ENCODE results near the gene RARS2. TPM values are rescaled to one million over a fixed set of nuclear protein-coding genes. Genes with fewer than 3 reads are reported as not detected.

The RARS2 gene
- polyA plus RNA-seq (2012; ENCODE audit: low read depth, missing spikeins): 28.1 TPM

GRCh38 chr6:87589693-87590416, at the start of gene RARS2, which contains the start of gene ORC3:
Gene RARS2, minus strand, starts transcription at chr6:87589987. Its CDS starts 30 bp downstream, at chr6:87589957.
Gene ORC3, plus strand, starts transcription at chr6:87590135. Its CDS starts 34 bp downstream, at chr6:87590169.
- TF ChIP-seq TAF1 (IDR thresholded peaks at IDR 0.05; ENCODE audit: low read depth, low read length): peak; percentile 84
- TF ChIP-seq POLR2A (IDR thresholded peaks at IDR 0.05; ENCODE audit: low read depth, low read length): peak; percentile 94
- TF ChIP-seq SPI1 (IDR thresholded peaks at IDR 0.05; ENCODE audit: low read depth, low read length): peak; percentile 68
- peak; percentile 68; the same call in 1 of the 2 replicates for TF ChIP-seq POU2F2 (IDR thresholded peaks at IDR 0.05; ENCODE audit: low read depth, low read length)
- TF ChIP-seq POLR2AphosphoS5 (IDR thresholded peaks at IDR 0.05; ENCODE audit: low read depth, low read length): peak; percentile 91
- no peak for TF ChIP-seq PAX5 (IDR thresholded peaks at IDR 0.05; ENCODE audit: insufficient read depth, low read length, severe bottlenecking)
- DNase-seq (ENCODE audit: insufficient read length, low spot score) (peak; percentile 84), FAIRE-seq (peak; percentile 98)

GRCh38 chr6:87639373-87639772, 49.6 kb upstream of the RARS2 start:
- no peak for DNase-seq (ENCODE audit: insufficient read length, low spot score)
- TF ChIP-seq TAF1 (IDR thresholded peaks at IDR 0.05; ENCODE audit: low read depth, low read length) (no peak), SPI1 (IDR thresholded peaks at IDR 0.05; ENCODE audit: low read depth, low read length) (no peak), POLR2A (IDR thresholded peaks at IDR 0.05; ENCODE audit: low read depth, low read length) (no peak), POU2F2 (IDR thresholded peaks at IDR 0.05; ENCODE audit: low read depth, low read length) (no peak), POLR2AphosphoS5 (IDR thresholded peaks at IDR 0.05; ENCODE audit: low read depth, low read length) (no peak), PAX5 (IDR thresholded peaks at IDR 0.05; ENCODE audit: insufficient read depth, low read length, severe bottlenecking) (no peak)
- FAIRE-seq: no peak

- FAIRE-seq (no peak), DNase-seq (ENCODE audit: insufficient read length, low spot score) (no peak)
- TF ChIP-seq SPI1 (IDR thresholded peaks at IDR 0.05; ENCODE audit: low read depth, low read length): no peak
- no peak for TF ChIP-seq TAF1 (IDR thresholded peaks at IDR 0.05; ENCODE audit: low read depth, low read length)
- TF ChIP-seq POLR2A (IDR thresholded peaks at IDR 0.05; ENCODE audit: low read depth, low read length): no peak
- no peak for TF ChIP-seq POU2F2 (IDR thresholded peaks at IDR 0.05; ENCODE audit: low read depth, low read length)
- TF ChIP-seq PAX5 (IDR thresholded peaks at IDR 0.05; ENCODE audit: insufficient read depth, low read length, severe bottlenecking): no peak
Measured at GRCh38 chr6:87637106-87637505, 47.3 kb upstream of the RARS2 start.

GRCh38 chr6:87636315-87636714, 46.5 kb upstream of the RARS2 start:
- TF ChIP-seq POU2F2 (IDR thresholded peaks at IDR 0.05; ENCODE audit: low read depth, low read length): no peak
- TF ChIP-seq PAX5 (IDR thresholded peaks at IDR 0.05; ENCODE audit: insufficient read depth, low read length, severe bottlenecking): no peak
- TF ChIP-seq POLR2A (IDR thresholded peaks at IDR 0.05; ENCODE audit: low read depth, low read length): no peak
- no peak for TF ChIP-seq TAF1 (IDR thresholded peaks at IDR 0.05; ENCODE audit: low read depth, low read length)
- TF ChIP-seq SPI1 (IDR thresholded peaks at IDR 0.05; ENCODE audit: low read depth, low read length): no peak
- no peak for FAIRE-seq
- no peak for DNase-seq (ENCODE audit: insufficient read length, low spot score)

GRCh38 chr6:87633851-87634250, 44.1 kb upstream of the RARS2 start:
- DNase-seq (ENCODE audit: insufficient read length, low spot score) (no peak), FAIRE-seq (no peak)
- no peak for TF ChIP-seq SPI1 (IDR thresholded peaks at IDR 0.05; ENCODE audit: low read depth, low read length)
- no peak for TF ChIP-seq POU2F2 (IDR thresholded peaks at IDR 0.05; ENCODE audit: low read depth, low read length)
- TF ChIP-seq POLR2AphosphoS5 (IDR thresholded peaks at IDR 0.05; ENCODE audit: low read depth, low read length): no peak
- no peak for TF ChIP-seq PAX5 (IDR thresholded peaks at IDR 0.05; ENCODE audit: insufficient read depth, low read length, severe bottlenecking)
- no peak for TF ChIP-seq TAF1 (IDR thresholded peaks at IDR 0.05; ENCODE audit: low read depth, low read length)
- no peak for TF ChIP-seq POLR2A (IDR thresholded peaks at IDR 0.05; ENCODE audit: low read depth, low read length)

GRCh38 chr6:87630746-87631145, 41.0 kb upstream of the RARS2 start:
- no peak for TF ChIP-seq POU2F2 (IDR thresholded peaks at IDR 0.05; ENCODE audit: low read depth, low read length)
- no peak for TF ChIP-seq PAX5 (IDR thresholded peaks at IDR 0.05; ENCODE audit: insufficient read depth, low read length, severe bottlenecking)
- no peak for TF ChIP-seq SPI1 (IDR thresholded peaks at IDR 0.05; ENCODE audit: low read depth, low read length)
- TF ChIP-seq POLR2A (IDR thresholded peaks at IDR 0.05; ENCODE audit: low read depth, low read length): no peak
- no peak for TF ChIP-seq TAF1 (IDR thresholded peaks at IDR 0.05; ENCODE audit: low read depth, low read length)
- no peak for TF ChIP-seq POLR2AphosphoS5 (IDR thresholded peaks at IDR 0.05; ENCODE audit: low read depth, low read length)
- FAIRE-seq (no peak), DNase-seq (ENCODE audit: insufficient read length, low spot score) (no peak)

- DNase-seq (ENCODE audit: insufficient read length, low spot score): no peak
- TF ChIP-seq POLR2AphosphoS5 (IDR thresholded peaks at IDR 0.05; ENCODE audit: low read depth, low read length) (no peak), PAX5 (IDR thresholded peaks at IDR 0.05; ENCODE audit: insufficient read depth, low read length, severe bottlenecking) (no peak), POLR2A (IDR thresholded peaks at IDR 0.05; ENCODE audit: low read depth, low read length) (no peak), POU2F2 (IDR thresholded peaks at IDR 0.05; ENCODE audit: low read depth, low read length) (no peak), TAF1 (IDR thresholded peaks at IDR 0.05; ENCODE audit: low read depth, low read length) (no peak), SPI1 (IDR thresholded peaks at IDR 0.05; ENCODE audit: low read depth, low read length) (no peak)
- peak; percentile 35 for FAIRE-seq
Measured at GRCh38 chr6:87628881-87629280, 39.1 kb upstream of the RARS2 start.

- peak; percentile 14 for DNase-seq (ENCODE audit: insufficient read length, low spot score)
- FAIRE-seq: peak; percentile 88
- TF ChIP-seq POLR2A (IDR thresholded peaks at IDR 0.05; ENCODE audit: low read depth, low read length) (no peak), TAF1 (IDR thresholded peaks at IDR 0.05; ENCODE audit: low read depth, low read length) (no peak), SPI1 (IDR thresholded peaks at IDR 0.05; ENCODE audit: low read depth, low read length) (peak; percentile 90), POLR2AphosphoS5 (IDR thresholded peaks at IDR 0.05; ENCODE audit: low read depth, low read length) (no peak), PAX5 (IDR thresholded peaks at IDR 0.05; ENCODE audit: insufficient read depth, low read length, severe bottlenecking) (no peak), POU2F2 (IDR thresholded peaks at IDR 0.05; ENCODE audit: low read depth, low read length) (no peak)
Measured at GRCh38 chr6:87628424-87628823, 38.6 kb upstream of the RARS2 start.

- FAIRE-seq (no peak), DNase-seq (ENCODE audit: insufficient read length, low spot score) (no peak)
- TF ChIP-seq POU2F2 (IDR thresholded peaks at IDR 0.05; ENCODE audit: low read depth, low read length) (no peak), POLR2AphosphoS5 (IDR thresholded peaks at IDR 0.05; ENCODE audit: low read depth, low read length) (no peak), PAX5 (IDR thresholded peaks at IDR 0.05; ENCODE audit: insufficient read depth, low read length, severe bottlenecking) (no peak), TAF1 (IDR thresholded peaks at IDR 0.05; ENCODE audit: low read depth, low read length) (no peak), SPI1 (IDR thresholded peaks at IDR 0.05; ENCODE audit: low read depth, low read length) (no peak), POLR2A (IDR thresholded peaks at IDR 0.05; ENCODE audit: low read depth, low read length) (no peak)
Measured at GRCh38 chr6:87623248-87623647, 33.5 kb upstream of the RARS2 start.

Measured in GM12891 (cell line).